Measurements from ENCODE around the gene RIMBP3C. TPM values are rescaled to one million over a fixed set of nuclear protein-coding genes. Genes with fewer than 3 reads are reported as not detected.

The RIMBP3C gene
- total and polyA plus RNA-seq, 10 of the 15 experiments (the other 5 are each of a cell fraction or from before 2014, with no cell fraction given): 0.03 to 0.23 (median 0.08) TPM; not detected in 4

DNA sequence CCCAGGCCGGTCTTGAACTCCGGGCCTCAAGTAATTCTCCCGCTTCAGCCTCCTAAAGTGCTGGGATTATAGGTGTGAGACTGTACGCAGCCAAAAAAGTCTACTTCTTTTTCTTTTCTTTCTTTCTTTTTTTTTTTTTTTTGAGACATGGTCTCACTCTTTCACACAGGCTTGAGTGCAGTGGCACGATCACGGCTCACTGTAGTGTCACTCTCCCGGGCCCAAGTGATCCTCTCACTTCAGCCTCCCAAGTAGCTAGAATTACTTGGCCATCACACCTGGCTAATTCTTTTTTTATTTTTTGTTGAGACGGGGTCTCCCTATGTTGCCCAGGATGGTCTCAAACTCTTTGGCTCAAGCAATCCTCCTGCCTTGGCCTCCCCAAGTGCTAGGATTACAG is 12.7 kb upstream of the RIMBP3C start:
- ChIA-PET POLR2A (interaction anchor here (0.5 kb wide), 1 partner anchor 84 kb away, joined by 4 read pairs; no protein-coding TSS in a partner anchor), CTCF (interaction anchor here (0.6 kb wide), 1 partner anchor 71 kb away, joined by 3 read pairs; no protein-coding TSS in a partner anchor), RAD21 (ENCODE audit: unreplicated experiment) (no interaction called here), SMC1A (ENCODE audit: uncharacterized antibody, unreplicated experiment) (no interaction called here)
- Histone ChIP-seq H3K36me3 (ENCODE audit: control insufficient read depth in 2 of 2, insufficient read depth in 2 of 2, low read length in 1 of 2) (no peaks in the 10 kb centered on the region), H3K9ac (ENCODE audit: control insufficient read depth, insufficient read depth, low read length) (no peak overlapping the region), H3K27ac (ENCODE audit: control insufficient read depth, insufficient read depth) (no peak overlapping the region), H3K4me2 (ENCODE audit: control insufficient read depth, insufficient read depth) (no peak overlapping the region), H3K4me1 (ENCODE audit: control insufficient read depth, insufficient read depth, low read length) (no peaks in the 10 kb centered on the region), H3K27me3 (replicated peaks in 1 of 2; ENCODE audit: control insufficient read depth in 2 of 2, insufficient read depth in 2 of 2, low read length in 1 of 2) (no peaks in the 10 kb centered on the region), H3K4me3 (no peak overlapping the region), H4K20me1 (ENCODE audit: control insufficient read depth, insufficient read depth) (no peaks in the 10 kb centered on the region), H3K79me2 (ENCODE audit: control insufficient read depth, insufficient read depth, low read length) (peaks cover 16% of the 10 kb centered on the region), H3K9me3 (replicated peaks; ENCODE audit: control insufficient read depth, insufficient read depth, low read length) (no peaks in the 10 kb centered on the region), H2AFZ (ENCODE audit: control insufficient read depth, low read depth, low read length) (no peak overlapping the region)
- ATAC-seq: no peak
- in situ Hi-C loops (cut with MboI): no loop called here
- FAIRE-seq: no peak
- intact Hi-C loops (cut with micrococcal nuclease; ENCODE audit: unreplicated experiment): no loop called here
- TF ChIP-seq SREBF2 (IDR thresholded peaks at IDR 0.05; ENCODE audit: low read length) (no peak), USF1 (IDR thresholded peaks at IDR 0.05; ENCODE audit: borderline replicate concordance, extremely low read length, insufficient read depth, low read depth, low read length) (no peak), ASH2L (IDR thresholded peaks at IDR 0.05; ENCODE audit: borderline replicate concordance, low read depth) (no peak), STAT1 (conservative IDR thresholded peaks at IDR 0.05) (no peak), ETV6 (conservative IDR thresholded peaks at IDR 0.05 in 1 of 2, IDR thresholded peaks at IDR 0.05 in 1 of 2; ENCODE audit: borderline replicate concordance in 1 of 2, low read depth in 1 of 2) (no peak), CREB1 (IDR thresholded peaks at IDR 0.05; ENCODE audit: low read depth) (no peak), NFYB (IDR thresholded peaks at IDR 0.05; ENCODE audit: insufficient read depth, low read depth, low read length) (no peak), POU2F2 (IDR thresholded peaks at IDR 0.05; ENCODE audit: borderline replicate concordance, low read depth, low read length) (no peak), ZBTB33 (IDR thresholded peaks at IDR 0.05) (no peak), PRDM15 (CRISPR knock-in tag; IDR thresholded peaks at IDR 0.05) (no peak), YBX1 (IDR thresholded peaks at IDR 0.05) (no peak), MEF2A (IDR thresholded peaks at IDR 0.05; ENCODE audit: insufficient read depth, low read depth, low read length) (no peak), RBBP5 (conservative IDR thresholded peaks at IDR 0.05) (no peak)
- DNase-seq (ENCODE audit: low read depth, low spot score): no peak
- WGBS (ENCODE audit: insufficient coverage, insufficient replicate concordance, low lambda C conversion rate, missing lambda C conversion rate): 68% methylated on average over 6 of the region's 8 CpGs
- no TSS peak for BruUV-seq (replicated peaks)

All from GM12878 (cell line).